ENCODE measurements around the gene BRD4. TPM values are rescaled to one million over a fixed set of nuclear protein-coding genes. Genes with fewer than 3 reads are reported as not detected.

BRD4 gene
- total and polyA plus RNA-seq, 2 of the 13 experiments (the other 11 are each of a cell fraction or from before 2014, with no cell fraction given) = 10.5 to 11.4 TPM

- TF ChIP-seq ZNF543 (CRISPR knock-in tag; IDR thresholded peaks at IDR 0.05) (0 out of 2 replicates have a peak, but pooled peaks have one; percentile 45), RNF2 (conservative IDR thresholded peaks at IDR 0.05; ENCODE audit: low read depth) (no peak), GABPB1 (CRISPR knock-in tag; IDR thresholded peaks at IDR 0.05) (peak; percentile 49; the same call in 1 of the 2 replicates), HNRNPL (IDR thresholded peaks at IDR 0.05; ENCODE audit: low read depth, low read length) (peak; percentile 59; the same call in 1 of the 2 replicates), ZSCAN31 (CRISPR knock-in tag; IDR thresholded peaks at IDR 0.05; ENCODE audit: low read depth) (0 out of 2 replicates have a peak, but pooled peaks have one; percentile 35), SIN3A (IDR thresholded peaks at IDR 0.05; ENCODE audit: borderline replicate concordance, low read depth, low read length) (peak; percentile 51; the same call in 1 of the 2 replicates), ZHX1 (CRISPR knock-in tag; IDR thresholded peaks at IDR 0.05; ENCODE audit: low read depth) (peak; percentile 43; the same call in 1 of the 2 replicates), PHF5A (CRISPR knock-in tag; IDR thresholded peaks at IDR 0.05; ENCODE audit: low read depth, unreplicated experiment) (no peak), ZNF30 (CRISPR knock-in tag; IDR thresholded peaks at IDR 0.05) (no peak), ZFP36L1 (CRISPR knock-in tag; IDR thresholded peaks at IDR 0.05) (no peak), GABPA (IDR thresholded peaks at IDR 0.05; ENCODE audit: low read depth, low read length) (peak; percentile 34), GABPA (CRISPR knock-in tag; IDR thresholded peaks at IDR 0.05; ENCODE audit: low read depth) (0 out of 2 replicates have a peak, but pooled peaks have one; percentile 7), AGO1 (IDR thresholded peaks at IDR 0.05; ENCODE audit: low read depth, low read length, poor library complexity, severe bottlenecking) (peak; percentile 94), CREB1 (IDR thresholded peaks at IDR 0.05) (no peak), CREB1 (CRISPR knock-in tag; IDR thresholded peaks at IDR 0.05) (no peak), ZBTB2 (CRISPR knock-in tag; IDR thresholded peaks at IDR 0.05; ENCODE audit: low read depth) (peak; percentile 81; the same call in 1 of the 2 replicates), NRL (CRISPR knock-in tag; IDR thresholded peaks at IDR 0.05; ENCODE audit: borderline replicate concordance) (no peak), ZNF34 (CRISPR knock-in tag; IDR thresholded peaks at IDR 0.05; ENCODE audit: borderline replicate concordance) (no peak), ZFP82 (CRISPR knock-in tag; IDR thresholded peaks at IDR 0.05; ENCODE audit: borderline replicate concordance) (peak; percentile 42; the same call in 1 of the 2 replicates), MED13 (CRISPR knock-in tag; IDR thresholded peaks at IDR 0.05) (no peak), E2F5 (CRISPR knock-in tag; conservative IDR thresholded peaks at IDR 0.05) (0 out of 2 replicates have a peak, but pooled peaks have one; percentile 23), NFYB (CRISPR knock-in tag; IDR thresholded peaks at IDR 0.05) (no peak), ZNF563 (CRISPR knock-in tag; IDR thresholded peaks at IDR 0.05) (peak; percentile 5; the same call in 1 of the 2 replicates), ZNF143 (CRISPR knock-in tag; IDR thresholded peaks at IDR 0.05) (no peak), TAF15 (IDR thresholded peaks at IDR 0.05; ENCODE audit: low read depth, low read length, poor library complexity, severe bottlenecking) (no peak), AGO2 (optimal IDR thresholded peaks at IDR 0.05; ENCODE audit: low read depth, low read length) (peak; percentile 81)
Measured at GRCh38 chr19:15331419-15332310, 674 bp downstream of the BRD4 start (continued).
